HG02885 (cell line): Measurements from ENCODE around the gene BNC2.

Source experiments
- ATAC-seq: cut with Tn5 transposase; IDR thresholded peaks from one replicate; pipeline ENCODE4 v1.9.1; 2021; ENCODE audit warnings: mild to moderate bottlenecking; ENCODE audit not compliant: unreplicated experiment, poor library complexity

Gene BNC2

DNA sequence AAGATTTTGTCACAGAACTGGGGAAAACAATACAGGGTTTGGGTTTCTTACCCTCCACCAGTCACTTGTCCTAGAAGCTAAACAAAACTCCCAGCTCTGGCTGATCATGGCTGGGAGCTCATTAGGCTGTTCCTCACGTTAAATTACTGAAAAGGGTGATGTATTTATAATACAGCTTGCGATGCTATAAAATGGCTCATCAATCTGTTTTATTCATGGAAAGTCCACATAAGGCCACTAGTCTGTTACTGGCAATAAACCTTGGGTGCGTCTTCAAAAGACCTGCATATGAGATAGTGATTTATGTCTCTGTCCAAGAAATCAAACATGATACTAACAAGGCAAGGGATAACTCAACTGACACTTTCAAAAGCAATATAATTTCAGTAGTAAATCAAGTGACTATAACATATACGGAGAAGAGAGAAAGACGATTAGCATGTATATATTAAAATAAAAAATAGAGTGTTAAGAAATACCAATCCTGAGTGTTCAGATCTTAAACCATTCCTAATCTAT is 219.0 kb downstream of the BNC2 start:
- no peak for ATAC-seq

DNA sequence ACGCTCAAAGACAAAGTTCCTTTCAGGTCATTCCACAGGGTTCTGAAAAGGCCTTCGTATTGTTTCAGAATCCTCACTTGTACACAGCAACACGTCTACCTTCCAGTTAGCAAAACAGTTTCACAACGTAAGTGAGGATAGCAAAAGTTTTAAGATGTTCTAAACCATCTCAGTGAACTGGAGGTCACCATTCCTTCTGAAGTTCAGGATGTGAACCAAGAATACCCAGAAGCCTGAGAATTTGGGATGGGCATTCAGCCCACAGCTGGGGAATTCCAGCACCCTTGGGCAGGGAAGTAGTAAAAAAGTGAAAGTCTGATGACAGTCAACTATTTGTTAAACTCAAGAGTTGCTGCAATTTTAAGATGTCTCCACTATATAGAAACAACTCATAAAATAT is 224.5 kb downstream of the BNC2 start:
- ATAC-seq, result no peak

DNA sequence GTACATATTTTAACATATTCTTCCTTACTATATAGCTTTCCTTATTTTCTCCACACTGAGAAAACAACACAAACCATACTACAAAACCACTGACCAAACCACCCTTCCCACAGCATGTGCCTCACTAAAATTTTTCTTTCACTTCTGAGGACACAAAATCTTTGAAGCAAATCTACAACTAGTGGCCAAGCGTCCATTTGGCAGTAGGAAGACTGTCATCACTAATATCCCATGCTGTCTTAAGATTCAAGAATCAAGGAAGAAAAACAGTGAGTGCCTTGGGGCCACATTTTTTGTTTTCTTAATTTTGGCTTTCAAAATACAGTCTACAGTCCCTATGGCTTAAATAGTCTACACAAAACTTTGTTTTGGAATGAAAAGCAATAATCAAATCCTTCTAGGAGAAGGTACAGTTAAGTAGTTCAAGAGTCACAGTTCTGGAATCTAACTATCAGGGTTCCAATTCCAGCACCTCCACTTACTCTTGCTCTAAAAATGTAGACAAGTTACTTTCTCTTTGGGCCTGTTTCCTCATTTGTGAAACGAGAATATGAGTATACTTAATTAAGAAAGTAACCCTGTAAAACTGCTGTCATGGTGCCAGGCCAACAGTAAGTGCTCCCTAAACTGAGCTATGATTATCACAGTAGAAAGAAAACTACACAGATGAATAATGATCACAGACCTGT is 227.9 kb downstream of the BNC2 start:
- ATAC-seq, result no peak

DNA sequence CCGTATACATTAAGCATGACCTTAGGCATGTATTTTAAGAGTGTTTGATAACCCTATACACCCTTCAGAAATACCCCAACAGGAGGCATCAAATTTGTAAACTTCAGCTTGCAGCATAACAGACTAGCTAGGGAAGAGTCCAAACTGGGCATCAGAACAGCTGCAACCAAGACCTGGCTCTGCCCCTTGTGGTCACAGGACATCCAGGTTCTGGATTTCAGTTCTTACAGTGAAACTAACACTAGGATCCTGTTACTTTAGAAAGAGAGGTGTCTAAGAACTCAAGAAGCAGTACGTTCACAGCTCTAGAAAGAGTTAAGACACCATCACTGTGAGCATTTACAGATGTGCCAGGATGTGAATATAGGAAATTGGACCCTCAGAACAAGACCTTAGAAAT is 229.8 kb downstream of the BNC2 start:
- no peak for ATAC-seq

DNA sequence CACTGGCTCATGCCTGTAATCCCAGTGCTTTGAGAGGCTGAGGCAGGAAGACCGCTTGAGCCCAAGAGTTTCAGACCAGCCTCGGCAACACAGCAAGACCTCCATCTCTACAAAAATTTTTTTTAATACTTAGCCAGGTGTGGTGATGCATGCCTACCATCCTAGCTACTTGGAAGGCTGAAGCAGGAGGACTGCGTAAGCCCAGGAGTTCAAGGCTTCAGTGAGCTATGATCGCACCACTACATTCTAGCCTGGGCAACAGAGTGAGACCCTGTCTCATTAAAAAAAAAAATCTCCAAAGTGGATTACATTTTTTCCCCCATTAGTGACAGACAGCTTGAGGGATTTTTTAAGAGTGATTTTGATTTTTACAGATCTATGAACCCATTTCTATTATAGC is 230.8 kb downstream of the BNC2 start:
- no peak for ATAC-seq

DNA sequence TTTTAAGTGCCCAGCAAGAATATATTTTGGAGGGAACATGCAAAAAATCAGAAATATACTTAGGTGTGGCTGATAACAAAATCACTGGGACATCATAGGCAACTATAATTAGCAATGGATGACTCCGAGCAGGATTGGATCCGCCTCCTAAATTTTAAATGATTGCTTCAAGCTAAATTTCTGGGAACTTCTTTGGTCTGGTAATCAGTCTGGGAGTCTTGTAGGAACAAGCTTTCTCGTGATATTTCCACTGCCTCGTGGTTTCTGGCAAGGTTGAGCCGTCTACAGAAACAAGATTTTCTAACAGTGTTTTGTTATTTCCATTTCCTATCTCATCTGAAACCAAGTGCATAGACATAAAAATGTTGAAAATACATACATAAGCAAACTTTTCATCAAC is 232.6 kb downstream of the BNC2 start:
- ATAC-seq, result no peak

DNA sequence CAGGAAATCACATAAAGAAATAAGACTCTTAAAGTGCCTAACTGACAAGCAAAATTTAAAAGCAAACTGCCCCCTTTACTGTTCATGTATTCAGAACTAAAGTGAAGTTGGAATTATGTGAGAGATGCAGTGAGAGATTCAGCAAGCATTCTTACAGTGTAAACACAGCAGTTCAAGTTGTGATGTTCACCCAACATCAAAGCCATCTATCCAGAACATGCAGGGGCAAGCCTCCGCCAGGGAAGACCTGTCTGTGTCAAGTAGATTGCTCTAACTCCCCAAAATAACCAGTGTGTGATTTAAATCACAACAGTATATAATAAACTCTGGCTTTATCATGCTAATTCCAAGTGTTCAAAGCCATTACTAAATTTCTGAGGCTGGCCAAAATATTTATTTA is 233.3 kb downstream of the BNC2 start:
- ATAC-seq, result no peak

DNA sequence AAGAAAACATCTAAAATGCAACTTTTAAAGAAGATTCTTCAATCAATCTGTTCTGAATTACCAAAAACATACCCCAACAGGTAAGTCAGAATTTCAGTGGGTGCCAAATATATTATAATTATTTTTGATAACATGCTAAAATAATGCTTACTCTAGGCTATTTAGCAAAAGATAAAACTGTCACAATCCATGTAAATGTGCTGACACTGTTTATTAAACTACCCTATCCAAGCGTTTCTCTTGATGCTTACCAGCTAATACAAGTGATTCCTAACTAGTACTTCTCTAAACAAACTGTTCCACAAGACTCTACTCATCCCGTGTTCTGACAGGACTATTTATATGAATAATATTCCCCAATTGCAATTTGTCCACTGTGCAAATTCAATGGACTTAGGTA is 236.7 kb downstream of the BNC2 start:
- no peak for ATAC-seq

DNA sequence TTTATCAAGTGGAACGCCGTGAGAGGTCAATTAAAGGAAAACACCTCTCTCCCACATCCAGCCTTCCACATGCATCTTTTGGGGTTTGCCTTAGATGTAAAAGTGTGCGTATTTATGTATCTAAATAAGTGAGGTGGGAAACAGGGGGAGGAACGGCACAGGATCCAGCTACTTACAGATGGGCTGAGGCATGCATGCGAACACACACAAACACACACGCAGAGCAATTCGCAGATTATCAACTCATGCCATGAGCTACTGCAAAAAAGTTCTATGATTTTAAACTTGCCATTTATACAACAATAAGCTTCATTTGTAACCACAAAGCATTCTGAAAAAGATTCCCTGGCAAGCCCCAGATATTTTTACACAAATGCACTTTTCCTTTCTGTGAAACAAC is 242.1 kb downstream of the BNC2 start:
- ATAC-seq, result no peak

DNA sequence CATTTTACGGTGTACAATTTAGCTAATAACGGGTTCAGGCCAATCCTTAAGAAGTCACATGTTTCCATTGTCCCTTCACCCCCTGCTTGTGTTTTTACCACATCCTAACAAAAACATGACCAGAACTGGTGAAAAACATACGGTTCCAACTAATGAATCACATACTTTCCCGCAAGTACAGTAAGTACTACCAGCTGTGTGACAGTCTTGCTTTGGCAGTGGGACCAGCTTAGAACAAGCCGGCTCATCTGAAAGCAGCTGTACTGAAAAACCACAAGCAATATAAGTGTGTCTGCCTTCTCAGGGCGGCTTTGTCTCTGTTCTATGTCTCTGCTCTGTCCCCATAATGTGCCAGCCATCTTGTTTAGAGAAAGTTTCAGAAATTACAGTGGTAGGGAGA is 242.5 kb downstream of the BNC2 start:
- ATAC-seq, result no peak

DNA sequence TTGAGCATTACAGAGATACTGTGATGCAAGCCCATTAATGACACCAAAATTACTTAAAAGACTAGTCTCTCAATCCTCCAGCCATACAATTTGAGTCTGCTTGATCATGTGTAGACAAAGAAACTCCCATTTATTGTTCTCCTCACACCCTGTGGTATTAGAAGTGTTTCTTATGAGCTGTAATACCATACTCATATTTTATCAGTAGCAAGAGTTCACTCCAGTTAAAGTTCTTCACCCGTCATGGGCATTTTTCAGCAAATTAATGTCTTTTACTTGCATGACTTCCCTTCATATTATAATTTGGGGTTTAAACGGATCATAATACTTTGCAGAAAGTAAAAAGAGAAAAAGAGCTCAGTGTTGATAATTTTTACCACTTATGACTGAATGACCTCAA is 242.9 kb downstream of the BNC2 start:
- ATAC-seq, result no peak

DNA sequence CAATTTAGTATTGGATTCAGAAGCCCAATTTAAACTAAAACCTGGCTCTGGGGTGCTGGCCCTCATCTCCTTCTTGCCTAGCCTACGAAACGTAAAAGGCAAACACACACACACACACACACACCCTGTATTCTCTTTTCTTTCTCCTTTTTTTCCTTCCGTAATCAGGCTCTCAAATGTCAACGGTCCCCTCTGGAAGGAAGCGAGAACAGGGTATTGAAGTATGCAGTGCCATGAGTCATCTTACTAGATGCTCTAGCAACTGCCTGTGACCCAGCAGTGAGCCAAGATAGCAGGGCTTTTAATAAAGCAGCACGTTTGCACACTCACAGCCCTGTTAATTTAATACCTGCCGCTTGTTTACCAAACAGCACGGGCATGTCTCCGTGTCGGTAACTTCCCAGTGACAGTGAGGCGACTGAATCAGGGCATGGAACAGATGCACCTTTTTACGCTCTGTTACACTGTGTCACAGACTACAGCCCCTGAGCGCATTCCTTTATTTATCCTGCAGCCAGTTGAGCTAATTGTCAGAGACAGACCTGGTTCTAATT is 243.8 kb downstream of the BNC2 start:
- ATAC-seq, result no peak

DNA sequence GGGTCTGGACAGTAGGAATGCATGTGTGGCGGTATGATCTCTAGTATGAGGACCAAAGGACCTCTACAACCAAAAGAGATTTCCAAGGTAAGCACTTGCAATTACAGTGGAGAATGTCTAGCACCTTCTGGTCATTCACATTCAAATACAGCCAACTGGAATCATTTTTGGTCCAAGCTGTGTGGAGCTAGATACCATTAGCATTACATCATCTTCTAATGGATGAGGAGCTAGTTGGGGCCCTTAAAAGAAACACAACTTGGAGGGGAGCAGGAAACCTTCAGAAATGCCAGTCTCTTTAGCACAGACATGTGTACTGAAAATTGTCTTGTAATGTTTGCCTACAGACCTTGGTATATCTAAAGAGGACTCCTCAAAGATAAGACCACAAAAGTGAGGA is 244.7 kb downstream of the BNC2 start:
- no peak for ATAC-seq

DNA sequence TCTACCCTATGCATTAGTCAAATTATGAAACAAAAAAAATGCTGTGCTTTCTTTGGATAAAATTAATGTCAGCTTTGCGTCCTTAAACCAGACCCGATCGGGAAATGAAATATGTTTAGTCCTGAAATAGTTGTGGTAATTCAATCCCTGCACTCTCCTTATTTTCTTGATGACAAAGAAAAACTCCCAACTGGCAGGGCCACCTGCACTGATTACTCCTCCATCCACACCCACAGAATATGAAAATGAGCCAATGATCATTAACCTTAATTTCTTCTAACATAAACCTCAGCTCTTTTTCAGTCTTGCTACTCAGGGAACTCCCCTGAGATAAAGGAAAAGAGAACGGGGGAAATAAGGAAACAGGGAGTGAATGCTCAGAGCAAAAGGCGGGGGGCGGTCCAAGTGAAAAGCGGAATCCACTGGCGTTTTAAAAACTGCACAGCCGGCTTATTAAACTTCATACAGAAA is 245.3 kb downstream of the BNC2 start:
- no peak for ATAC-seq

DNA sequence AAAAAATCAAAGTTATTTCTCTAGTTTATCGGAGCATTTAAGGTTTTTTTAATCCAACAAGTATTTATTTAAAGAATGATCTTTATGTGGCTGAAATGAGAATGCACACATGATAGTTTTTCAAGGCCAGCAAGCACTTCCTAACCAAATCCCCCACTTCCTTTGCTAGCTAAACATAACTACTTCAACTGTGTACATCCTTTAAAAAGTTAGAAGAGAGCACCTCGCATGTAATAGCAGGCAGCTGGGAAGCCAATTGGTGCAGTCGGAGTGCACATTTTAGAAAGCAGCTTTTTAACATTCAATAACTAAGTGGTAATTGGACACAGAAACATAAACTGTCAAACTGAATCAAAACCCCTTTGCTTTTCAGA is 245.7 kb downstream of the BNC2 start:
- no peak for ATAC-seq

DNA sequence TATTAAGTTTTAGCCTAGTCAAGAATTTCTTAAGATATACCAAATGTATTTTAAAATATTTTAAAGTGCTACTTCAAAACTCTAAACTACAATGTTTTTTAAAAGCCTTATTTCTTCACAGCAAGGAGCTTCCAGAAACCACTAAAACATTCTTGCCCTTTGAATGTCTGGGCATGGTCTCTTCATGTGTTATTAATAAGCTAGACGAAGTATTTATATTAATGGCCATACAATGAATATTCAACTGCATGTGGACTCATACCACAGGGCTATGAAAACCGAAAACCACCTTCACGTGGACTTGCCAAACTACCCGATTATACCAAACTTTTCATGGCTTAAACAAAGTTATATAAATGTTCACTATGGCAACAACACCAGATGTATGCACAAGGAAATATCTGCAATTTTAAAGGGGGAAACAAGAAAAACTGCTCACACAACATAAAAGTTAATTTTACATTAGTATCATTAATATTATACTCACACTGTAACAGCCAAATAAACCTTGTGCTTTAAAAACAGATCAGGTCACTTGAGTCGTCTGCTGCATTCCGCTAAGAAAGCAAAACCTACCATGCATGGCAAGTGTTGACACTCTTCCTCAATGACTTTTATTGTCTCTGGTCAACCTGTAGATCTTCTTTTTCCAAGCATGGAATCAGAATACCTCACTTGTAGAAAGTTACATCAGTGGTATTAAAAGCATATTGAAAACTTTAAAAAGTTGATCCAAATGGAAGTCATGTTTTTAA is 246.3 kb downstream of the BNC2 start:
- ATAC-seq, result no peak

DNA sequence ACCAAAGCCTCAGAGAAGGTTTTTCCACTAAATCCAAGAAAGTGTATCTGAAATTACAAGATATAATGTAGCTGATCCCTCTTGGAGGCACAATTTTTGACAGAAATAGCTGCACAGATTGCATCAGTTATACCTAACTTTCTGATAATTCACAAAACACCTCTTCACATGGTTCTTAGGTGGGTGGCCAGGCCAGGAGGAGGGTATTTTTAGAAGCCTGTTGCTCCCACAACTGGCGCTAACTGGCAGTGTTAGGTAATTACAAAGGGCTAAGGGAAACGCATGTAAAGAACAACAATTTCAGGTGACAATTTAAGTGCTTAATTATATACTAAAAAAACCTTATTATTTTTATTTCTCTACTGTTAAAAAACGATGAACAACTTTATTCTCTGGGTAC is 247.9 kb downstream of the BNC2 start:
- ATAC-seq, result no peak

DNA sequence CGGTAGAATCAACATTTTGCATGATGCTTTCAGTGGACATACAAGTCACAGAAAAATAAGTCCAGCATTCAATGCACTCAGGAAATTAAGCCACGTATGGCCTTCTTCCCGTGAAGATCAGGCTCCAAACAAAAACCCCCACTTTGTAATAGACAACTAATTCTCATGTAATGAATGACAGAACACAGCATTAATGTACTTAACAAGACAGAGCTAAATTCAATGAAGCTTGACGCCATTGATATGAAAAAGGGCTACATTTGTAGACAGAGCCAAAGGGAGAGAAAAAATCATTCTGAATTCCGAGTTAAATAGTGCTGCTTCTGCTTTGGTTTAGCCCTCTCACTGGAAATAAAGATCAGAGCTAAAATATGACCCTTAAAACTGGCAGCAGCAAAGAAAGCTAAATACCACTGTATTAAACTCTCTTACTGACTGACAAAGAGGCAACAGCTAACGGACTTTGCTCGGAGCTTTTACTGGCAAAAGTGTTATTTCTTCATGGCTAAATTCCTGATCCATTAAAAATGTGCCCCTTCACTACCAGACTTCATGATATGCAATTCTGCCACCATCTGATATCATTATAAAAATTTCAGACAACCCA is 250.5 kb downstream of the BNC2 start:
- no peak for ATAC-seq

DNA sequence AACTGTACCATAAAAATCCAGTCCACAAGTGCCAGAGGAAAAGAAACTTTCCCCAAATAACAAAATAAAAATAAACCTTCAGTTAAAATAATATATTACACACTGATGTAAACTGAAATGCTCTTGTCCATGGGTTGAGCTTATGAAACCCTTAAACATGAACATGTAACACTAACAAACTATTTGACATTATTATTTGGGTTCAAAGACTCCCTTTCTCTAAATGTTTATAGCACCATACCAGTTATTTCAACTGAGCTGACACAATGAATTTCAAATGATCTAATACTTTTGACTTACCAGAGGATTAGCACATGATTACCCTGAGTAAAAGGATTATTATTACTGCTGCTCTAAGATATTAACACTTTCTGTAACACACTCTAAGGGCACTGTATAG is 251.1 kb downstream of the BNC2 start:
- no peak for ATAC-seq

DNA sequence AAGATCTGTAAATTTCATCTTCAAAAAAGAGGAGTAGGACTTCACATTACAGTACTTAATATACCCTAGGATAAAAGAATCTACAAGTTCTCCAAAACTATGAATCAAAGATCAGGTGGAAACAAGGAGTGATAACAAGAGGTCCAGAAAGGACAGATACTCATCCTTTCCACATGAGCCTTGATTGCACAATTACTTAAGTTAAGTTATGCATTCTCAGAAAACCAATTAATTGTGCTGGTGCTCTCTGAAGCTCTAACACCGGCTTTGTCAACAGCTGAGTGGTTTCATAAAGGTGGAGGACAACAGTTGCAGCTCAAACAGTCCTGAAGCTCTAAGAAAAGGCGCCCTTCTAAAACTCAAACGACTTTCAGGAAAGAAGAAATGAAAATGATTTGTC is 251.9 kb downstream of the BNC2 start:
- ATAC-seq, result no peak

DNA sequence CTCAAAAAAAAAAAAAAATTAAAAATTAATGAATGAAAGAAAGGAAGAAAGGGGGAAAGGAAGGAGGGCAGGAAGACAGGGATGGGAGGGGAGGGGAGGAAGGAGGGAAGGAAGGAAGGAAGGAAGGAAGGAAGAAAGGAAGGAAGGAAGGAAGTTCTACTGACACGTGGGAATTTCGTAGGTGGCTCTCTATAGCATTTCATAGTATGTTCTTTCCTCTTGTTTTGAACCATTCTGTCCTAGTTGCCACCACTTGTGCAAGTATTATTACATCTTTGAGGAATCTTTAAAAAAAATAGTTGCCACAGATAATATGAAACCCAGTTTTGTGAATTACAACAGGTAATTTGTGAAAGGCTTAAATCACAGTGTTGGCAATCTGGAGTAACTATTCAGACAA is 253.8 kb downstream of the BNC2 start:
- no peak for ATAC-seq
